HL-60 (cell line): ENCODE results near the gene BCAS3.

Source experiments
- CTCF ChIP-seq: IDR thresholded peaks from one replicate; pipeline ENCODE4 v1.5.1; 2011; ENCODE audit warnings: low read length, control low read depth, inconsistent platforms; ENCODE audit not compliant: insufficient read depth
- GABPA ChIP-seq: IDR thresholded peaks from 2 replicates; pipeline ENCODE4 v1.6.1; 2012; ENCODE audit warnings: low read depth
- POLR2AphosphoS5 ChIP-seq: IDR thresholded peaks from 2 replicates; pipeline ENCODE4 v1.6.1; 2012; ENCODE audit warnings: low read depth
- REST ChIP-seq: IDR thresholded peaks from 2 replicates; pipeline ENCODE4 v1.6.1; 2012; ENCODE audit warnings: low read depth; ENCODE audit not compliant: insufficient replicate concordance
- SPI1 ChIP-seq: IDR thresholded peaks from 2 replicates; pipeline ENCODE4 v1.6.1; 2012; ENCODE audit warnings: low read depth, mild to moderate bottlenecking, borderline replicate concordance

GRCh38 chr17:61395409-61395982, 717.8 kb downstream of the BCAS3 start:
- TF ChIP-seq CTCF (no peak), REST (no peak), POLR2AphosphoS5 (no peak), GABPA (no peak), SPI1 (no peak)
